Breast epithelium (tissue), 4 donors: ENCODE data around the gene MACC1. TPM values are rescaled to one million over a fixed set of nuclear protein-coding genes. Genes with fewer than 3 reads are reported as not detected.
A peak's percentile ranks its signal among the peaks of the same experiment; 100 is the strongest.

Experiments used
- DNase-seq, 2 donors: peaks; one replicate each; pipeline ENCODE4 v3.0.0-alpha.2; 2019; ENCODE audit warnings: low spot score in 2 of 2
- H3K27ac ChIP-seq, 2 donors: fragments of 200-600 bp; sonication (generic) in 1 of 2; one replicate each; pipeline ENCODE4 v1.5.1; 2016 to 2019; ENCODE audit warnings: mild to moderate bottlenecking in 1 of 2
- H3K27me3 ChIP-seq, 2 donors: fragments of 200-600 bp; sonication (generic) in 1 of 2; one replicate each; pipeline versions ENCODE4 v1.5.1 to v1.6.0; 2017 to 2019; ENCODE audit warnings: control low read depth in 1 of 2, mild to moderate bottlenecking in 1 of 2
- H3K36me3 ChIP-seq: fragments of 200-600 bp; one replicate; pipeline ENCODE4 v1.5.1; 2019
- H3K4me1 ChIP-seq, 2 donors: fragments of 200-600 bp; sonication (generic); one replicate each; pipeline ENCODE4 v1.5.1; 2016 to 2019; ENCODE audit warnings: control low read depth in 1 of 2
- H3K4me3 ChIP-seq, 3 donors: fragments of 200-600 bp; sonication (generic); 1 replicate in 2 of 3; 2 replicates in 1 of 3; pipeline ENCODE4 v1.5.1; 2016 to 2019; ENCODE audit warnings: mild to moderate bottlenecking in 3 of 3, moderate library complexity in 2 of 3
- H3K9me3 ChIP-seq, 2 donors: fragments of 200-600 bp; sonication (generic) in 1 of 2; one replicate each; pipeline ENCODE4 v1.5.1; 2016 to 2019; ENCODE audit warnings: control low read depth in 1 of 2
- CTCF ChIP-seq, 3 donors: fragments of 450-650 bp; IDR thresholded peaks; one replicate each; pipeline ENCODE4 v1.5.1; 2016 to 2017; ENCODE audit warnings: antibody characterized with exemption in 3 of 3, mild to moderate bottlenecking in 3 of 3, moderate library complexity in 3 of 3
- POLR2A ChIP-seq: fragments of 450-650 bp; IDR thresholded peaks from one replicate; pipeline ENCODE4 v1.6.1; 2016; ENCODE audit warnings: antibody characterized with exemption, mild to moderate bottlenecking, moderate library complexity
- POLR2AphosphoS5 ChIP-seq, 3 donors: sonication (generic); formaldehyde crosslinking; IDR thresholded peaks; one replicate each; pipeline ENCODE4 v1.6.1; 2017; ENCODE audit warnings: antibody characterized with exemption in 3 of 3
- intact Hi-C: fragments of 100-400 bp; cut with DNase I; formaldehyde crosslinking; loops from one replicate; pipeline ENCODE4 v1.15.1; 2023; ENCODE audit warnings: low total_unique reads
- total RNA-seq, 3 donors: library from RNA; depleted of rRNA; stranded (reverse); fragments of >200 nt; gene quantifications; one replicate each; pipeline ENCODE4 v1.1.0, GENCODE V29; 2016

The MACC1 gene
- total RNA-seq, 3 donors from 2014 or later = 0.32 to 39.4 (median 19.3) TPM

DNA sequence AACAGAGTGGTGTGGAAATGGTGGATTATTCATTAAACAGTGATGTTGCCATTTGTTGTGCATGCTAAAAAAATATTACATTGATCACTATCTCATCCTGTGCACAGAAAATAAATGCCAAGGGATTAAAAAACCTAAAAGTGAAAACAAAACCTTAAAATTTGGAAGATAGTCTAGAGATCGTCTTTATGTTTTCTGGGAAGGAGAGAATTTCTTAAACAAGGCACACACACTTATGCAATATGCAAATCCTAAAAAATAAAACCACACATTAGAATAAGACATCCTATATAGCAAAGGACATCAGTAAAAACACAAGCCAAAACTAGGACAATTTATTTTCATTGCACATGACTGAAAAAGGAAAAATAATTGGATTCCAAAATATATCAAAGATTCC is 54.5 kb downstream of the MACC1 start:
- Histone ChIP-seq H3K36me3 (no peaks in the 10 kb centered on the region), H3K27me3 (no peaks in the 10 kb centered on the region), H3K4me3 (no peak overlapping the region), H3K27ac (no peak overlapping the region), H3K4me1 (no peaks in the 10 kb centered on the region), H3K9me3 (no peaks in the 10 kb centered on the region)
- intact Hi-C loops = no loop called here
- DNase-seq = no peak
- TF ChIP-seq POLR2AphosphoS5 (IDR thresholded peaks at IDR 0.05) (no peak), CTCF (IDR thresholded peaks at IDR 0.05) (no peak), POLR2A (no peak)

GRCh38 chr7:20159226-20159747 is 57.9 kb downstream of the MACC1 start:
- DNase-seq = no peak
- no peaks in the 10 kb centered on the region for H3K4me1 ChIP-seq
- H3K9me3 ChIP-seq = no peaks in the 10 kb centered on the region
- intact Hi-C loops = no loop called here
- H3K4me3 ChIP-seq = no peak overlapping the region
- no peaks in the 10 kb centered on the region for H3K36me3 ChIP-seq
- TF ChIP-seq POLR2A = no peak
- TF ChIP-seq CTCF (IDR thresholded peaks at IDR 0.05) = no peak
- TF ChIP-seq POLR2AphosphoS5 (IDR thresholded peaks at IDR 0.05) = no peak
- no peaks in the 10 kb centered on the region for H3K27me3 ChIP-seq
- H3K27ac ChIP-seq = no peak overlapping the region

GRCh38 chr7:20158684-20159083 is 58.5 kb downstream of the MACC1 start:
- Histone ChIP-seq H3K9me3 (no peaks in the 10 kb centered on the region), H3K4me3 (no peak overlapping the region), H3K27me3 (no peaks in the 10 kb centered on the region), H3K4me1 (no peaks in the 10 kb centered on the region), H3K36me3 (no peaks in the 10 kb centered on the region), H3K27ac (peak overlapping the region in 1 of 2 donors; percentile 16)
- DNase-seq = no peak
- intact Hi-C loops = no loop called here
- TF ChIP-seq POLR2AphosphoS5 (IDR thresholded peaks at IDR 0.05) (no peak), CTCF (IDR thresholded peaks at IDR 0.05) (no peak), POLR2A (no peak)

DNA sequence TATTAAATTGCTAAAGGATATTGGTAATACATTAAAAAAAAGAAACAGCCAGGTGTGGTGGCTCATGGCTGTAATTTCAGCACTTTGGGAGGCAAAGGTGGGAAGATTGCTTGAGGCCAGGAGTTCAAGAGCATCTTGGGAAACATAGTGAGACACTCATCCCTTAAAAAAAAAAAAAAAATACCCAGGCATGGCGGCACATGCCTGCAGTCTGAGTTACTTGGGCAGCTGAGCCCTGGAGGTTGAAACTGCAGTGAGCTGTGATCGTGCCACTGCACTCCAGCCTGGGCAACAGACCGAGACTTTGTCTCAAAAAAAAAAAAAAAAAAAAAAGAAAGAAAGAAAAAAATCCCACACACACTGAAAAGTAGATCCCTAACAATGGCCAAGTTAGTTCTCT is 59.7 kb downstream of the MACC1 start:
- H3K4me1 ChIP-seq = no peaks in the 10 kb centered on the region
- H3K27ac ChIP-seq = no peak overlapping the region
- H3K27me3 ChIP-seq = no peaks in the 10 kb centered on the region
- DNase-seq = no peak
- no peaks in the 10 kb centered on the region for H3K9me3 ChIP-seq
- H3K36me3 ChIP-seq = no peaks in the 10 kb centered on the region
- intact Hi-C loops = no loop called here
- TF ChIP-seq POLR2A (no peak), CTCF (IDR thresholded peaks at IDR 0.05) (no peak), POLR2AphosphoS5 (IDR thresholded peaks at IDR 0.05) (no peak)
- no peak overlapping the region for H3K4me3 ChIP-seq

DNA sequence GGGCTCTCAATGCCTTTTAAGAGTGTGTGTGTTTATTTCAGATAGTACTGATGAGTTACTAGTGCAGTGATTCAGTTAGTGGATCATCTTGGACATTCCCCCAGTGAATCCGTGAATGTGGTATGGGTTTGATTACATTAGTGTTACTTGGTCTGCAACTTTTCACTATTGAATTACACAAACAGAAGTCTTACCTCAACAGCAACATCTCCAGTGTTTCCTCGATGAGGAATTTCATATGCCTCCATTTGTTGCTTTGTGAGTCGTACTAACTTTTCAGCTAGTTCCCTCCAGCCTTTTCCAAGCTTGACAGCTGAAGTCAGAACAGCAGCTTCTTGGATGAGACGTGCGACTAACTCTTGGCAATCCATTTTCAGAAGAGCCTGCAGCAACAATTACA is 63.2 kb downstream of the MACC1 start:
- Histone ChIP-seq H3K36me3 (no peaks in the 10 kb centered on the region), H3K27ac (no peak overlapping the region), H3K27me3 (no peaks in the 10 kb centered on the region), H3K4me3 (no peak overlapping the region), H3K4me1 (no peaks in the 10 kb centered on the region), H3K9me3 (no peaks in the 10 kb centered on the region)
- TF ChIP-seq POLR2A = no peak
- TF ChIP-seq CTCF (IDR thresholded peaks at IDR 0.05) = no peak
- no peak for TF ChIP-seq POLR2AphosphoS5 (IDR thresholded peaks at IDR 0.05)
- intact Hi-C loops = no loop called here
- DNase-seq = no peak
